ENCODE data around the gene DRG2.

DRG2 gene

GRCh38 chr17:18100616-18101015 lies 12.9 kb downstream of the DRG2 start:
- TF ChIP-seq POLR2A (IDR thresholded peaks at IDR 0.05; ENCODE audit: low read depth, low read length) (no peak), POLR2AphosphoS5 (IDR thresholded peaks at IDR 0.05; ENCODE audit: low read depth, low read length) (no peak), POU2F2 (IDR thresholded peaks at IDR 0.05; ENCODE audit: low read depth, low read length) (no peak), PAX5 (IDR thresholded peaks at IDR 0.05; ENCODE audit: insufficient read depth, low read length, severe bottlenecking) (no peak), TAF1 (IDR thresholded peaks at IDR 0.05; ENCODE audit: low read depth, low read length) (no peak), SPI1 (IDR thresholded peaks at IDR 0.05; ENCODE audit: low read depth, low read length) (no peak)
- FAIRE-seq (no peak), DNase-seq (ENCODE audit: insufficient read length, low spot score) (no peak)

- FAIRE-seq (no peak), DNase-seq (ENCODE audit: insufficient read length, low spot score) (no peak)
- no peak for TF ChIP-seq POU2F2 (IDR thresholded peaks at IDR 0.05; ENCODE audit: low read depth, low read length)
- no peak for TF ChIP-seq POLR2AphosphoS5 (IDR thresholded peaks at IDR 0.05; ENCODE audit: low read depth, low read length)
- no peak for TF ChIP-seq TAF1 (IDR thresholded peaks at IDR 0.05; ENCODE audit: low read depth, low read length)
- TF ChIP-seq SPI1 (IDR thresholded peaks at IDR 0.05; ENCODE audit: low read depth, low read length) = no peak
- TF ChIP-seq POLR2A (IDR thresholded peaks at IDR 0.05; ENCODE audit: low read depth, low read length) = no peak
- TF ChIP-seq PAX5 (IDR thresholded peaks at IDR 0.05; ENCODE audit: insufficient read depth, low read length, severe bottlenecking) = no peak
Measured at GRCh38 chr17:18101828-18102227, 14.1 kb downstream of the DRG2 start.

- FAIRE-seq = no peak
- no peak for DNase-seq (ENCODE audit: insufficient read length, low spot score)
- TF ChIP-seq SPI1 (IDR thresholded peaks at IDR 0.05; ENCODE audit: low read depth, low read length) (no peak), POLR2A (IDR thresholded peaks at IDR 0.05; ENCODE audit: low read depth, low read length) (no peak), PAX5 (IDR thresholded peaks at IDR 0.05; ENCODE audit: insufficient read depth, low read length, severe bottlenecking) (no peak), POU2F2 (IDR thresholded peaks at IDR 0.05; ENCODE audit: low read depth, low read length) (no peak), TAF1 (IDR thresholded peaks at IDR 0.05; ENCODE audit: low read depth, low read length) (no peak), POLR2AphosphoS5 (IDR thresholded peaks at IDR 0.05; ENCODE audit: low read depth, low read length) (no peak)
Measured at GRCh38 chr17:18102640-18103039, 14.9 kb downstream of the DRG2 start.

- no peak for TF ChIP-seq POLR2AphosphoS5 (IDR thresholded peaks at IDR 0.05; ENCODE audit: low read depth, low read length)
- no peak for TF ChIP-seq TAF1 (IDR thresholded peaks at IDR 0.05; ENCODE audit: low read depth, low read length)
- no peak for TF ChIP-seq SPI1 (IDR thresholded peaks at IDR 0.05; ENCODE audit: low read depth, low read length)
- TF ChIP-seq POLR2A (IDR thresholded peaks at IDR 0.05; ENCODE audit: low read depth, low read length) = no peak
- no peak for TF ChIP-seq PAX5 (IDR thresholded peaks at IDR 0.05; ENCODE audit: insufficient read depth, low read length, severe bottlenecking)
- TF ChIP-seq POU2F2 (IDR thresholded peaks at IDR 0.05; ENCODE audit: low read depth, low read length) = no peak
- DNase-seq (ENCODE audit: insufficient read length, low spot score) (no peak), FAIRE-seq (no peak)
Measured at GRCh38 chr17:18105027-18105426, 17.3 kb downstream of the DRG2 start.

GRCh38 chr17:18105595-18105994 lies 17.8 kb downstream of the DRG2 start:
- DNase-seq (ENCODE audit: insufficient read length, low spot score) (no peak), FAIRE-seq (no peak)
- no peak for TF ChIP-seq POU2F2 (IDR thresholded peaks at IDR 0.05; ENCODE audit: low read depth, low read length)
- TF ChIP-seq TAF1 (IDR thresholded peaks at IDR 0.05; ENCODE audit: low read depth, low read length) = no peak
- no peak for TF ChIP-seq SPI1 (IDR thresholded peaks at IDR 0.05; ENCODE audit: low read depth, low read length)
- TF ChIP-seq PAX5 (IDR thresholded peaks at IDR 0.05; ENCODE audit: insufficient read depth, low read length, severe bottlenecking) = no peak
- TF ChIP-seq POLR2A (IDR thresholded peaks at IDR 0.05; ENCODE audit: low read depth, low read length) = no peak
- TF ChIP-seq POLR2AphosphoS5 (IDR thresholded peaks at IDR 0.05; ENCODE audit: low read depth, low read length) = no peak

GRCh38 chr17:18106211-18106610 lies 18.5 kb downstream of the DRG2 start:
- no peak for DNase-seq (ENCODE audit: insufficient read length, low spot score)
- no peak for FAIRE-seq
- no peak for TF ChIP-seq POU2F2 (IDR thresholded peaks at IDR 0.05; ENCODE audit: low read depth, low read length)
- TF ChIP-seq SPI1 (IDR thresholded peaks at IDR 0.05; ENCODE audit: low read depth, low read length) = no peak
- no peak for TF ChIP-seq POLR2A (IDR thresholded peaks at IDR 0.05; ENCODE audit: low read depth, low read length)
- TF ChIP-seq PAX5 (IDR thresholded peaks at IDR 0.05; ENCODE audit: insufficient read depth, low read length, severe bottlenecking) = no peak
- no peak for TF ChIP-seq POLR2AphosphoS5 (IDR thresholded peaks at IDR 0.05; ENCODE audit: low read depth, low read length)
- no peak for TF ChIP-seq TAF1 (IDR thresholded peaks at IDR 0.05; ENCODE audit: low read depth, low read length)

- DNase-seq (ENCODE audit: insufficient read length, low spot score) (no peak), FAIRE-seq (no peak)
- TF ChIP-seq SPI1 (IDR thresholded peaks at IDR 0.05; ENCODE audit: low read depth, low read length) (no peak), POLR2A (IDR thresholded peaks at IDR 0.05; ENCODE audit: low read depth, low read length) (no peak), POLR2AphosphoS5 (IDR thresholded peaks at IDR 0.05; ENCODE audit: low read depth, low read length) (no peak), POU2F2 (IDR thresholded peaks at IDR 0.05; ENCODE audit: low read depth, low read length) (no peak), PAX5 (IDR thresholded peaks at IDR 0.05; ENCODE audit: insufficient read depth, low read length, severe bottlenecking) (no peak), TAF1 (IDR thresholded peaks at IDR 0.05; ENCODE audit: low read depth, low read length) (no peak)
Measured at GRCh38 chr17:18107061-18107790, 19.5 kb downstream of the DRG2 start.

- FAIRE-seq = no peak
Measured at GRCh38 chr17:18107971-18108370, 20.2 kb downstream of the DRG2 start.

GRCh38 chr17:18108401-18109312 lies 20.9 kb downstream of the DRG2 start, which contains the start of gene MYO15A:
TSS of gene MYO15A (plus strand) at chr17:18108756. CDS start at chr17:18118801, 10,045 bp downstream.
- FAIRE-seq (no peak), DNase-seq (ENCODE audit: insufficient read length, low spot score) (no peak)
- TF ChIP-seq PAX5 (IDR thresholded peaks at IDR 0.05; ENCODE audit: insufficient read depth, low read length, severe bottlenecking) = no peak
- TF ChIP-seq POLR2A (IDR thresholded peaks at IDR 0.05; ENCODE audit: low read depth, low read length) = no peak
- TF ChIP-seq SPI1 (IDR thresholded peaks at IDR 0.05; ENCODE audit: low read depth, low read length) = no peak
- no peak for TF ChIP-seq POLR2AphosphoS5 (IDR thresholded peaks at IDR 0.05; ENCODE audit: low read depth, low read length)
- TF ChIP-seq TAF1 (IDR thresholded peaks at IDR 0.05; ENCODE audit: low read depth, low read length) = no peak
- no peak for TF ChIP-seq POU2F2 (IDR thresholded peaks at IDR 0.05; ENCODE audit: low read depth, low read length)

More at GRCh38 chr17:18107971-18108370, 20.2 kb downstream of the DRG2 start:
- DNase-seq (ENCODE audit: insufficient read length, low spot score) = no peak
- TF ChIP-seq SPI1 (IDR thresholded peaks at IDR 0.05; ENCODE audit: low read depth, low read length) (no peak), POU2F2 (IDR thresholded peaks at IDR 0.05; ENCODE audit: low read depth, low read length) (no peak), POLR2AphosphoS5 (IDR thresholded peaks at IDR 0.05; ENCODE audit: low read depth, low read length) (no peak; the same call in 1 of the 2 replicates), PAX5 (IDR thresholded peaks at IDR 0.05; ENCODE audit: insufficient read depth, low read length, severe bottlenecking) (no peak), TAF1 (IDR thresholded peaks at IDR 0.05; ENCODE audit: low read depth, low read length) (no peak), POLR2A (IDR thresholded peaks at IDR 0.05; ENCODE audit: low read depth, low read length) (no peak)

All from GM12891 (cell line).